ENCODE measurements around the gene RSBN1L.
"Not testable (repeated sequence)": the region's sequence is repeated elsewhere in the genome, so short reads cannot be mapped to it uniquely, and the experiment has no call there.

Gene RSBN1L

DNA sequence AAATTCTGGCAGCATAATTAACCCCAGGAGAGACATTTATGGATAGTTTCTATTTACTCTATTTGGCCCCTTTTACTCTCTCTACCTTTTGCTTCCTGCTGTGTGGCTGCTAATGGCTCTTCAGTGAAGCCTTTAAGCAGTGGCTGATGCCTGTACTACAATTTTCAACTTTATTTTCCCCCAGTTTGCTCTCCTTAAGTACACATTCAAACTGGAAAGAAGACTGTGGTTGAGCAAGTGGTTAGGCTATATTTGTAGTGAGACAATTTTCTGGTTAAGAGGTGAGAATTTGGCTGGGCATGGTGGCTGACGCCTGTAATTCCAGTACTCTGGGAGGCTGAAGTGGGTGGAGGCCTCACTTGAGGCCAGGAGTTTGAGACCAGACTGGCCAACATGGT is 8.5 kb upstream of the RSBN1L start:
- no peak for DNase-seq (ENCODE audit: low spot score)

GRCh38 chr7:77690289-77690688 is 6.0 kb upstream of the RSBN1L start:
- no peak for DNase-seq (ENCODE audit: low spot score)

GRCh38 chr7:77691892-77692491 is 4.3 kb upstream of the RSBN1L start:
- DNase-seq (ENCODE audit: low spot score), result no peak

- no peak for DNase-seq (ENCODE audit: low spot score)
Measured at GRCh38 chr7:77693830-77694583, 2.3 kb upstream of the RSBN1L start.

GRCh38 chr7:77696643-77697534 is 630 bp downstream of the RSBN1L start:
- peak; percentile 66 for DNase-seq (ENCODE audit: low spot score)

DNA sequence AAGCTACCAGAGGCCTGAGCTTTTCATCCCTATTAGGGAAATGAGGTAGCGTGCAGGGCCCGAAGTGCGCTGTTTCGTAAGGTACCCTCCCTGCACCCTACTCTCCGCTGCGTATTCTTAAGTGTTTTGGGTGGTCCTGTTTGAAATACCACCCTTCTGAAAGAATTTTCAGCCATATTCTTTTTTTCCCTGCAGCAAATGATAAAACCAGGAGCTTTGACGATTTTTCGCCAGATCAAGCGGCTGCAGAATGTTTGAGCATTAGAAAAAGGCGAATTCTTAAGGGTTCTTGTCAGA is 1.2 kb downstream of the RSBN1L start:
- no peak for DNase-seq (ENCODE audit: low spot score)

DNA sequence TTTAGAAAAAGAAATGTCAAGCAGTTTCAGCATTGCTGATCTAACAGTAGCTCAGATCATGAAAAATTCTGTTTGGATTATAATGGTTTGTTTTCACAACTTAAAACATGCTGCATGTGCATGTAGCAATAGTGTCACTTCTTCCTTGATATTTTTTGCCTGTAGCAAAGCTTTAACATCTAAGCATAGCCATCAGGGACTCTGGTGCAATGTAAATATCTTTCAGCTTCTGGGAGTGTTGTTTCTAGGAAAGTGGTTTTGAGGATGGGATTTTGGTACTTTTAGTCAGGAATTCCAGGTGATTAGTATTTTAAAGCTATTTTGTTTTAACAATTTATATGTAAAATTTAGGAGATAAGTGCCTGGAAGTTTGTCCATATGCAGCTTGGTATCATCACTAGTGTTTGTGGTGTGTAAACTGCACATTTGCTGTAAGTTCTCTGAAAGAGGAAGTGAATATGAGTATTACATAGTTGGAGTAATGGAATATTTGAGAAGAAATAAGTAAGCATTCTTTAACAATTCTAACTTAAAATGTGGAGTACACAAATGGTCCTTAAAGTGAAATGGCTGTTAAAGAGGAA is 1.9 kb downstream of the RSBN1L start:
- no peak for DNase-seq (ENCODE audit: low spot score)

DNA sequence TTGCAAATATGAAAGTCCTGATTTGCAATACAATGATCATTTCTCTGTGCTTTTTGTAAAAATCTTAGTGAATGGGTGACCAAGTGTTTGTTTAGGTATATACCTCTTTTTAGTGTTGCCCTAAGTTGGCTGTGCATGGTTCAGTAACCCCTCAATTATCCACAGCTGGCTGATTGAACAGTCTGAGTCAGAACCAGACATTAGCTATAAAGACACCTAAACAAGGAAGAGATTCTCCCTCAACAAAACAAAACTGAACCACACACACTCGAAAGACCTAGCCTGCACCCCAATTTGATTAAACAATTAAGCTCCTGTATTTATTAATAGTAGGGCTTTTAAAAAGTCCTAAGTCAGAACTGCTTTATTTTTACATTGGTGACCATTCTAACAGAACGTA is 2.8 kb downstream of the RSBN1L start:
- peak; percentile 68 for DNase-seq (ENCODE audit: low spot score)

GRCh38 chr7:77702513-77702912 is 6.3 kb downstream of the RSBN1L start:
- DNase-seq (ENCODE audit: low spot score), result peak; percentile 33

DNA sequence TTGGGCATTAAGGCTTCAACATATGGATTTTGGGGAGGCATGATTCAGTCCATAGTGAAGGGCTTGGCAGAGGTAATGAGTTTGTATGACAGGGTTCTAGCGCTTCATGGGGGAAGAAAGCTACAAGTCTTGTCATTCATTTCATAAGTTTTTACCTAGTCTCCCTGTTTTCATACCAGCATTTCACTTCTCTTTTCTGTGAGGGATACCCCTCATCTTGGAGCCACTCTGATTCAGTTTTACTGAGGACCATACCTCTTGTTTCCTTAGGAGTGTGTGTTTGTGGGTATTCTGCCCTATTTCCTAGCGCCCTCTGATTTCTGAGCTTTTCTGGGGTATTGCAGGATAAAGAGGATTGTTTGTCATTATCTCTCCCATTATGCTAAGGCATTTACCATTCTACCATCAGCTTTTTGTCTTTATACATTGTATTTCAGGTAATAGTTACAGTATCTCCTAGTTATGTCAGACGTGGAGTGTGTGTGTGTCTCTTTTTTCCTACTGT is 6.8 kb downstream of the RSBN1L start:
- DNase-seq (ENCODE audit: low spot score), result no peak

GRCh38 chr7:77703669-77704068 is 7.4 kb downstream of the RSBN1L start:
- not testable (repeated sequence) for DNase-seq (ENCODE audit: low spot score)

DNA sequence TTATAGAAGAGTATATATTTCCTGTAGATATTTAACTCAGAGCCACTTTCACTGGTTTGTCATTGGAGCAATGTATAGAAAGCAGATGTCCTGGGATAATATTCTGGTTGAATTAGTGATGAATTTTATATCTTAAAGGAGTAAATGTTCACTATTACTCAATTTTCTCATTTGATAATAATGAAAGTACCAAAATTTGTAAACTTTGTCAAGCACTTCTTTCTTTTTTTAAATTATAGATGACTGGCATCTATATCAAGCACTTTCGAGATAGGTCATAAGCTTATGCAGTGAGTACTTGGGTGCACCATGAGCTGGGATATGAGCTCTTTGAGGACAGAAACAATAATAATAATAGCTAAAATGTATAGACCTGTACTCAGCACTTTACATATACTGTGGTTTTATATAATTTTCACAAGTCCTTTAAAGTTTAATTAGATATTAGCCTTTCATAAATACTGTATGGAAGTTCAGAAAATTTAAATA is 11.3 kb downstream of the RSBN1L start:
- no peak for DNase-seq (ENCODE audit: low spot score)

GRCh38 chr7:77710067-77710466 is 13.8 kb downstream of the RSBN1L start:
- DNase-seq (ENCODE audit: low spot score), result no peak

DNA sequence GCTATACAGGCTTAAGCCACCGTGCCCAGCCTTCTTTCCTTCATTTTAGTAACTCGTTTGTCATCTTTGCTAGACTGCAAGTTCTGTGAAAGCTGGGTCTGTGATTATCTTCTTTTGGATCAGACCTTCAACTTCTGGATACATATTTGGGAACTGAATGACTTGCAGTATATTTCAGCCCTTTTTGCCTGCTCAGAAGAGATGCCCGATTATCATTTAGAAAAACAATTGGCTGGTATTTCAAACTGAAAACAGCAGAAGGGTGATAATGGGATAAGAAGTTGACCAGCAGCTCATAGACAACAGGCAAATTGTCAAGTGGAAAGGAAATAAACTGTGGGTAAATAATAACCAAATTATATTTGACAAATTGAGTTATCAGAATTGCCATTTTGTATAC is 14.6 kb downstream of the RSBN1L start:
- DNase-seq (ENCODE audit: low spot score), result no peak

DNA sequence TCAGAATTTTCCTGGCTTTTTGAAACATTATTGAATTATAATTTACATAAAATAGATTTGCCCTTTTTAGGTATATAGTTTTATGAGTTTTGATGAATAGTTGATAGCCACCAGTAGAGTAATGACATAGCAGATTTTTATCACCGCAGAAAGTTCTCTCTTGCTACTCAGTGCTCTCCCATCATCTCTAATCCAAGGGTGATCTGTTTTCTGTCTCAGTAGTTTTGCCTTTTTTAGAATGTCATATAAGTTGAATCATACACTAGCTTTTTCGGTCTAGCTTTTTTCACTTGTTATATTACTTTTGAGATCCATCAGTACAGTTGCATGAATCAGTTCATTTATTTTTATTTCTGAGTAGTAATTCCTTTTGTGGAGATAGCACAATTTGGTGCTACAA is 17.9 kb downstream of the RSBN1L start:
- no peak for DNase-seq (ENCODE audit: low spot score)

DNA sequence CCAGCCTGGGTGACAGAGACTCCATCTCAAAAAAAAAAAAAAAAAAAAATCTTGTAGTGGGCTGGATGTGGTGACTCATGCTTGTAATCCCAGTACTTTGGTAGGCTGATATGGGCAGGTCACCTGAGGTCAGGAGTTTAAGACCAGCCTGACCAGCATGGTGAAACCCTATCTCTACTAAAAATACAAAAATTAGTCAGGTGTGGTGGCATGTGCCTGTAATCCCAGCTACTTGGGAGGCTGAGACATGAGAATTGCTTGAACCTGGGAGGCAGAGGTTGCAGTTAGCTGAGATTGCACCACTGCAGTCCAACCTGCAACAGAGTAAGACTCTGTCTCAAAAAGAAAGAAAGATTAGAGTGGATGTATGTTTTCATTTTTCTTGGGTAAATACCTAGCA is 18.7 kb downstream of the RSBN1L start:
- DNase-seq (ENCODE audit: low spot score), result not testable (repeated sequence)

DNA sequence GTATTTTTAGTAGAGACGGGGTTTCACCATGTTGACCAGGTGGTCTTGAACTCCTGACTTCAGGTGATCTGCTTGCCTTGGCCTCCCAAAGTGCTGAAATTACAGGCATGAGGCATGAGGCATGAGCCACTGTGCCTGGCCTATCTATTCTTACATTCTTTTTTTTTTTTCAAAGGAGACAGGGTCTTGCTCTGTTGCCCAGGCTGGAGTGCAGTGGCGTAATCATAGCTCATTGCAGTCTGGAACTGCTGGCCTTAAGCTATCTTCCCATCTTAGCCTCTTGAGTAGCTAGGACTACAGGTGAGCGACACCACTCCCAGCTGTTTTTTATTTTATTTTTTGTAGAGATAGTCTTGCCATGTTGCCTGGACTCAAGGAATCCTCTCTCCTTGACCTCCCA is 20.5 kb downstream of the RSBN1L start:
- DNase-seq (ENCODE audit: low spot score), result no peak

- DNase-seq (ENCODE audit: low spot score), result not testable (repeated sequence)
Measured at GRCh38 chr7:77717566-77717965, 21.3 kb downstream of the RSBN1L start.

DNA sequence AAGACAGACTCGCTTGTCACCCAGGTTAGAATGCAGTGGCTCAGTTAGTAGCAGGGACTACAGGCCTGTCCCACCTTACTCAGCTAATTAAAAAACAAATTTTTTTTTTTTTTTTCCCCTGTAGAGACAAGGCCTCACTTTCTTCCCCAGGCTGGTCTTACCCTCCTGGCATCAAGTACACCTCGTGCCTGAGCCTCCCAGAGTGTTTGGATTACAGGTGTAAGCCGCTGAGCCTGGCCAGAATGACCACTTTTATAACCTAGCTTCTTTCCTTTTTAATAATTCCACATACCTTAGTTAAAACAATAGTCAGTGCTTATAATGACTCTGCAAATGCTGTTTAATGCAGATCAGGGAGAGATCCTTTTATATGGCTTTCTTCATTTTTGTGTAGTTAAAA is 31.3 kb downstream of the RSBN1L start:
- no peak for DNase-seq (ENCODE audit: low spot score)

DNA sequence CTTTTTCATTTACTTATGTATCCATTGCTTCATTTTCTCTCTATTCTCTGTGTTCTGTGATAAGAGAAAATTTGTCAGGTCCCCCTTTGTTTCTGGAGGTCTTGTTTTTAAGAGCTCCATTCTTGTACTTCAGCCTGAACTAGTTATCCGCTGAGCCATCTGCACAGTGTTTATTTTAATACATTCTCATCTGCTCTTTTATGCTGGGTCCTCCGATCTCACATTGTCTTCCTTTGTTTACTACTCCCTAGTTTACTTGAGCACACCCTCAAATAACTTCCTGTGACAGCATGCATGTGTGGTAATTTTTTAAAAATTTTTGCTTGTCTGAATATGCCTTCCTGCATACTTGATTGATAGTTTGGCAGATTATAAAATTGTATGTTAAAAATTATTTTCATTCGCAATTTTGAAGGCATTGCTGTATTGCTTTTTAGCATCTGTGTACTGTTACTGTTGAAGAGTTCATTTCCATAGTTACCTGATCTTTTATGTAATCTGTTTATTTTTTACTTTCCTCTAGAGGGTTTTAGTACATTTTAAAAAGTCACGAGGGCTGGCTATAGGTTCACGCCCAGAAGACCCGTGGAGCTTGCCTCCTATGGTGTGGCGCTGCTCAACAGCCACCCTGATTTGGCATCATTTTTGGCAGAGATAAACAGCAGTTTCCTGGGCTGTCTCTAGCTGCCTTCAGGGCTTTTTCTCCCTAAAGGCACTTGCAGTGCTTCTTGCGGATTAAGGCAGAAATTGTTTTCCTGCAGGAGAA is 31.9 kb downstream of the RSBN1L start:
- DNase-seq (ENCODE audit: low spot score), result no peak

GRCh38 chr7:77729574-77730348 is 33.5 kb downstream of the RSBN1L start:
- DNase-seq (ENCODE audit: low spot score), result no peak

All from kidney tubule cell (primary cell).